Ascending aorta (tissue), 2 donors: ENCODE results near the gene MCC. TPM values are rescaled to one million over a fixed set of nuclear protein-coding genes. Genes with fewer than 3 reads are reported as not detected.
A peak's percentile ranks its signal among the peaks of the same experiment; 100 is the strongest.

Source experiments
- DNase-seq, 2 donors: peaks; one replicate each; pipeline ENCODE4 v3.0.0-alpha.2; 2019; ENCODE audit warnings: low spot score in 2 of 2
- H3K27ac ChIP-seq, 2 donors: fragments of 200-600 bp; sonication (generic); one replicate each; pipeline ENCODE4 v1.5.1; 2016 to 2017; ENCODE audit warnings: mild to moderate bottlenecking in 1 of 2
- H3K27me3 ChIP-seq: fragments of 200-600 bp; sonication (generic); one replicate; pipeline ENCODE4 v1.5.1; 2017
- H3K36me3 ChIP-seq, 2 donors: fragments of 200-600 bp; sonication (generic); one replicate each; pipeline ENCODE4 v1.5.1; 2016
- H3K4me1 ChIP-seq, 2 donors: fragments of 200-600 bp; sonication (generic); one replicate each; pipeline ENCODE4 v1.5.1; 2016 to 2017; ENCODE audit warnings: mild to moderate bottlenecking in 1 of 2
- H3K4me3 ChIP-seq, 2 donors: fragments of 200-600 bp; sonication (generic); one replicate each; pipeline ENCODE4 v1.5.1; 2016 to 2017; ENCODE audit warnings: mild to moderate bottlenecking in 1 of 2
- H3K9me3 ChIP-seq, 2 donors: fragments of 200-600 bp; sonication (generic); one replicate each; pipeline ENCODE4 v1.5.1; 2016
- intact Hi-C: fragments of 100-400 bp; cut with DNase I; formaldehyde crosslinking; loops from one replicate; pipeline ENCODE4 v1.15.1; 2023
- total RNA-seq: library from RNA; depleted of rRNA; stranded (reverse); fragments of >200 nt; gene quantifications from one replicate; pipeline ENCODE4 v1.1.0, GENCODE V29; 2016
- TF ChIP-seq, protein P1 (sequence below), 3 experiments: fragments of 200-600 bp in 2 of 3; fragments of 450-650 bp in 1 of 3; sonication (generic) in 2 of 3; IDR thresholded peaks; one replicate each; pipeline ENCODE4 v1.5.1; 2016 to 2019; ENCODE audit warnings: antibody characterized with exemption in 3 of 3, mild to moderate bottlenecking in 1 of 3, moderate library complexity in 1 of 3

The MCC gene
- total RNA-seq, 1 donor from 2014 or later = 67.9 TPM

- no peaks in the 10 kb centered on the region for H3K4me1 ChIP-seq
- no peak overlapping the region for H3K4me3 ChIP-seq
- TF ChIP-seq, protein P1, sequence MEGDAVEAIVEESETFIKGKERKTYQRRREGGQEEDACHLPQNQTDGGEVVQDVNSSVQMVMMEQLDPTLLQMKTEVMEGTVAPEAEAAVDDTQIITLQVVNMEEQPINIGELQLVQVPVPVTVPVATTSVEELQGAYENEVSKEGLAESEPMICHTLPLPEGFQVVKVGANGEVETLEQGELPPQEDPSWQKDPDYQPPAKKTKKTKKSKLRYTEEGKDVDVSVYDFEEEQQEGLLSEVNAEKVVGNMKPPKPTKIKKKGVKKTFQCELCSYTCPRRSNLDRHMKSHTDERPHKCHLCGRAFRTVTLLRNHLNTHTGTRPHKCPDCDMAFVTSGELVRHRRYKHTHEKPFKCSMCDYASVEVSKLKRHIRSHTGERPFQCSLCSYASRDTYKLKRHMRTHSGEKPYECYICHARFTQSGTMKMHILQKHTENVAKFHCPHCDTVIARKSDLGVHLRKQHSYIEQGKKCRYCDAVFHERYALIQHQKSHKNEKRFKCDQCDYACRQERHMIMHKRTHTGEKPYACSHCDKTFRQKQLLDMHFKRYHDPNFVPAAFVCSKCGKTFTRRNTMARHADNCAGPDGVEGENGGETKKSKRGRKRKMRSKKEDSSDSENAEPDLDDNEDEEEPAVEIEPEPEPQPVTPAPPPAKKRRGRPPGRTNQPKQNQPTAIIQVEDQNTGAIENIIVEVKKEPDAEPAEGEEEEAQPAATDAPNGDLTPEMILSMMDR (IDR thresholded peaks at IDR 0.05) = no peak
- H3K27me3 ChIP-seq = no peaks in the 10 kb centered on the region
- intact Hi-C loops = no loop called here
- no peak overlapping the region for H3K27ac ChIP-seq
- DNase-seq = no peak
- H3K36me3 ChIP-seq = no peaks in the 10 kb centered on the region
- no peaks in the 10 kb centered on the region for H3K9me3 ChIP-seq
Measured at GRCh38 chr5:113123618-113124017, 364.6 kb downstream of the MCC start.

DNA sequence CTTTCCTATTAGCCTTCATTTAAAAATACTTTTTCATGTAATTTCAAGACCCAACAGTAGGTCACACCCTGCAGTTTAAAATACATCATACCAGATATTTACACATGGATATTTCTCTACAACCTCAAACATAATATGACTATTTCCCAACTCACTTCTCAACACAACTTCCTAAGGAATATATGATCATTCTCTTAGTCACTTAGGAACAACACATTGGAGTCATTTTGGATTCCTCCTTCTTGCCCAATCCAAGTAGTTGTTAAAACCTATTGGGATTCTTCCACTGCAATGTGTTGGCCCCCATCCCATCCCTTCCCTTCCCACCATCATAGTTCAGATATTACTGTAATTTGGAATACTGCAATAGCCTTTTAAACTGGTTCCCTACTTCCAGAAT lies 366.2 kb downstream of the MCC start:
- Histone ChIP-seq H3K27ac (no peak overlapping the region), H3K4me1 (no peaks in the 10 kb centered on the region)
- DNase-seq = peak in 1 of 2 donors; percentile 75

GRCh38 chr5:113119246-113119924 lies 368.9 kb downstream of the MCC start:
- no peak overlapping the region for H3K27ac ChIP-seq
- H3K9me3 ChIP-seq = no peaks in the 10 kb centered on the region
- no peaks in the 10 kb centered on the region for H3K27me3 ChIP-seq
- intact Hi-C loops = no loop called here
- no peak overlapping the region for H3K4me3 ChIP-seq
- no peaks in the 10 kb centered on the region for H3K4me1 ChIP-seq
- TF ChIP-seq, protein P1 (IDR thresholded peaks at IDR 0.05) = no peak
- H3K36me3 ChIP-seq = no peaks in the 10 kb centered on the region
- peak in 1 of 2 donors; percentile 67 for DNase-seq

More for the DNA sequence above, 366.2 kb downstream of the MCC start:
- TF ChIP-seq, protein P1 (IDR thresholded peaks at IDR 0.05) = no peak
- Histone ChIP-seq H3K9me3 (no peaks in the 10 kb centered on the region), H3K4me3 (no peak overlapping the region), H3K27me3 (no peaks in the 10 kb centered on the region), H3K36me3 (no peaks in the 10 kb centered on the region)
- intact Hi-C loops = no loop called here

- H3K36me3 ChIP-seq = no peaks in the 10 kb centered on the region
- no peaks in the 10 kb centered on the region for H3K4me1 ChIP-seq
- no peaks in the 10 kb centered on the region for H3K27me3 ChIP-seq
- no peaks in the 10 kb centered on the region for H3K9me3 ChIP-seq
- no peak overlapping the region for H3K27ac ChIP-seq
- DNase-seq = no peak
- intact Hi-C loops = no loop called here
- no peak overlapping the region for H3K4me3 ChIP-seq
- TF ChIP-seq, protein P1 (IDR thresholded peaks at IDR 0.05) = no peak
Measured at GRCh38 chr5:113118765-113119164, 369.5 kb downstream of the MCC start.

DNA sequence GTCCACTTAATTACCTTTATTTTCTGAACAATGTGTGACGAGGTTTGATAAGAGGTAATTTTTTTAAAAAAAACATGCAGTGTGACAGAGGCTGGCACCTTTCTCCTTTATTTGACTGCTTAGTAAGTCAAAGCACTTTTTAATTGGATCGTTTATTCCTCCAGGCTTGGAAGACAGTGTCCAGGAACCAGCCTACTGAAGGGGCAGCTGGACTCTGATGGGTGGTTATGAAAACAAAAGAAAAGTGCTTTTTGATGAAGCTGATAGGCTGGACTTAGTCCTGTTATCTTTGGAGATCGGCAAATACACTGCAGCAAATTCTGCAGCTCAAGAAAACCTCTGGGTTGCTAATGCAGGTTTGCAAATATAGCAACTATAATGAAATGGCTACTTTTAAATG lies 370.0 kb downstream of the MCC start:
- no peaks in the 10 kb centered on the region for H3K9me3 ChIP-seq
- TF ChIP-seq, protein P1 (IDR thresholded peaks at IDR 0.05) = no peak
- H3K4me3 ChIP-seq = no peak overlapping the region
- H3K27ac ChIP-seq = no peak overlapping the region
- no peaks in the 10 kb centered on the region for H3K4me1 ChIP-seq
- intact Hi-C loops = no loop called here
- no peaks in the 10 kb centered on the region for H3K27me3 ChIP-seq
- no peaks in the 10 kb centered on the region for H3K36me3 ChIP-seq
- DNase-seq = no peak
